AG10803 (cell line): Measurements from ENCODE around the gene AMACR.
A peak's percentile ranks its signal among the peaks of the same experiment; 100 is the strongest.

Experiments
- DNase-seq: peaks from one replicate; pipeline ENCODE4 v3.0.0; 2010; ENCODE audit warnings: low read depth
- H3K4me3 ChIP-seq: 2 replicates; pipeline ENCODE4 v1.5.1; 2011; ENCODE audit warnings: mild to moderate bottlenecking, low read length, control low read depth
- CTCF ChIP-seq: conservative IDR thresholded peaks from 2 replicates; pipeline ENCODE4 v1.5.1; 2011; ENCODE audit warnings: mild to moderate bottlenecking, low read length, control low read depth, inconsistent platforms

Gene AMACR

DNA sequence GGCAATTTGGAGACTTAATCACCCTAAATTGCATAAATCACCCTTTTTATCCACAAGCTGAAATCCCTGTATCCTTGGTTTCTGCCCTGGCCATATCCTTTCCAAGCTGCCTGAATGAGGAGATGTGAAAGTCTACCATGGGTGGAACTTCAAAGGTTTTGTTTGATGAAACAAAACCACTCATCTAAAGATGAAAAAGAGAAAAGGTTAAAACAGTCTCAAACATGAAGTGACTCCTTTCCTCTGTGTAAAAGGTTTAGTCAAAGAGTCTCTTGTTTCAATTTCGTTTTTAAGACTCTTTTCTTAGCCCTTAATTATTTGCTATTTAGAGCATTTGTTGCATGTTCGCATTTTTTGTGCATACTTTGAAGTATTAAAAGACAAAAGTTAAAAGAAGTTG, 34.6 kb downstream of the AMACR start:
- TF ChIP-seq CTCF, result no peak
- DNase-seq, result no peak
- no peak overlapping the region for H3K4me3 ChIP-seq

DNA sequence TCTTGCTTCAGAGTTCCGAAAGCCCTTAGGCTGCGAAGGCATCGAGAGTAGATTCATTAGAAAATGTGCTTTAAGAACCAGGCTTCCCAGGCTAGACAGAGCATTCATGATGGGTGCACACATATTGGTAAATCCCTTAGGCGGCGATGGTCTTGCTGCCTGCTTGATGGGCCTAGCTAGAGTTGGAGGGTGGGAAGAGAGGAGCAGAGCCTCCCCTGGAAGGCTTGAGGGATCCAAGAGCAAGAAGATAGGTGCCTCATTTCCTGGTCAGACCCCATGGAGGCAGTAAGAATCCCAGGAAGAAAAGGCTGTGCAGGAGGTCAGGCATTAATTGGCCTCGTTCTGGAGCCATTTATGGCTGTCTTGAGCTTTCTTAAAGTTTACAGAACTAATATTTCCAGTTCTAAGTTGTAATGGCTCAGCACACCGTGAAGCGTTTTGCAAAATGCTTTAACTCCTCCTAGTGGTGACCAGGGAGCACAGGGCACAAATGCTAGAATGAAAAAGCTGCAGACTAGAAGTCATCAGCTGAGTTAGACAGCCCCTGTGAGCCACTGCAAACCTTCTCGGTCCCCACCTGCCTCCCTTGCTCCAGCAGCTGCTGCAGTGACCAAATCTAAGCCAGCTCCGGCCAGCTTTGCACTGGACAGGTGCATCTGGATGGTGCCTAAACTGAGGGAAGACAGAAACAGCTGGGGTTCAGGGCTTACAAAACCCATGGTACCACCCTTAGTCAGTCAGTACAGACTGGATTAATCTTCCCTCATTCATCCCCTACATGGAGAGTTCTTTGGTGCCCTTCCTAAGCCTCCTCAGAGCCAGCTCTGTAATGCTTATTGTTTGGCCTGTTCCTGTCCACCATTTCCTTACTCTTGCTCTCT, 38.0 kb downstream of the AMACR start:
- peak; percentile 71 for DNase-seq
- TF ChIP-seq CTCF, result peak; percentile 93

DNA sequence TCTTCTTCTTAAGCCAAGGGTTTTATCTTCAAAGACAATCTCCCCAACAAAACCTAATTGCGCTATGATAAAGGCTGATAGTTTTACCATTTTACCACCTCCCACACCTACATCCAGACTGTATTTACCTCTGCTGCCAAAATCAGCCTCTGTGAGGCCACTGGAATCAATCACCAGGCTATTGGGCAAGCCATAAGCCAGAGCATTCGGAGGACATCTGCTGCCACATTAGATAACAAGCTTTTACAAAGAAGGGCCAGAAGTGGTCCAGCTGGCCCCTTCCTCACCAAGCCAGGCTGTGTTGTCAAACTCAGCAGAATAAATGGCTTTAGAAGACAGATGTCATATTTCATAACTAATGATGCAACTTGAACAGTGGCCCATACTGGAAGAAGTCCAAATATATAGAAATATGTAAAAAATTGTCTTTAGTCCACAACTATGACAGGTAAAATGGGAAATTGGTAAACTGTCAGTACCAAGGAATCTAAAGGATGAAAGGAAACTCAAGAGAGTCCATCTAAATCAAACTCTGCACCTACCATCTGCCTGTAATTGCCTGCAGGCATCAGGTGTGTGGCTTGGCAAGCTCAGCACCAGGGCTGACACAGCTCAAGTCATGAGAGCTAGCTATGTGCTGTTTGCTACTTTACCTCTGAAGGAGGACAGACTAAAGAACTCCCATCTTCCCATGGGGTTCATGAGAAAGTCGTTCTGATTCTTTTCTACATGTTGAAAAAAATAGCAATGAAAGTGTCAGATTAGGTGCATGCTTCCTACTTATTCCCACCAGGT, 39.4 kb downstream of the AMACR start:
- no peak for DNase-seq
- TF ChIP-seq CTCF, result no peak
- H3K4me3 ChIP-seq, result no peak overlapping the region

More for the DNA sequence above, 38.0 kb downstream of the AMACR start:
- H3K4me3 ChIP-seq, result no peak overlapping the region

- DNase-seq, result no peak
- H3K4me3 ChIP-seq, result no peak overlapping the region
- TF ChIP-seq CTCF, result no peak
Measured at GRCh38 chr5:33966805-33967204, 41.0 kb downstream of the AMACR start.

GRCh38 chr5:33964132-33964700, 43.6 kb downstream of the AMACR start:
- no peak for TF ChIP-seq CTCF
- DNase-seq, result peak; percentile 21

DNA sequence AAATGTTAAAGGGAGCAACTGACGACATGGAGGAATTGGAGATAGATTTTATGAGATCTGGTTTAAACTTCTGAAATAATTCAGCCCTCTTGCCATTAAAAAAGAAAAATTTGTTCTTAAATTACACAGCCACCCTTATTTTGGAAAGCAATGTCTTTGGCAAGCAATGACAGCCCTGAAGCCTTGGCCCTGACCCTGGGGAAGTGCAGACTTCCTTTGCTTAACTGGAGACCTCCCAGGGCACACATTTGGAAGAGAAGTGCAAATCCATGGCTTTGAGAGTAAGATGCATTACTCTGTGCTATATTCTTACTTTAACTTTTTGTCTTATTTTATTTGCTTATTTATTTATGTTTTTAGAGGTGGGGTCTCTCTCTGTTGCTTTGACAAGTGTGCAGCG, 49.7 kb downstream of the AMACR start:
- H3K4me3 ChIP-seq, result no peak overlapping the region
- no peak for TF ChIP-seq CTCF
- no peak for DNase-seq

More at GRCh38 chr5:33964132-33964700, 43.6 kb downstream of the AMACR start:
- no peak overlapping the region for H3K4me3 ChIP-seq
